Measurements from ENCODE around the gene KCNMA1. TPM values are rescaled to one million over a fixed set of nuclear protein-coding genes. Genes with fewer than 3 reads are reported as not detected.

Gene KCNMA1
- polyA plus RNA-seq, 1 donor from 2014 or later = 60.8 TPM

GRCh38 chr10:77622889-77623291, 14.7 kb downstream of the KCNMA1 start:
- H3K9me2 ChIP-seq (ENCODE audit: insufficient read depth, low read length) = no peaks in the 10 kb centered on the region
- H3F3A ChIP-seq (ENCODE audit: insufficient read depth, low read length, poor library complexity, severe bottlenecking) = peaks cover 3% of the 10 kb centered on the region
- no peak overlapping the region for H3K9ac ChIP-seq (ENCODE audit: low read length)
- no peak overlapping the region for H3K27ac ChIP-seq (ENCODE audit: low read length)
- no peak for TF ChIP-seq RAD21 (conservative IDR thresholded peaks at IDR 0.05)
- TF ChIP-seq EP300 (conservative IDR thresholded peaks at IDR 0.05; ENCODE audit: poor library complexity, severe bottlenecking) = no peak
- TF ChIP-seq MXI1 (conservative IDR thresholded peaks at IDR 0.05; ENCODE audit: poor library complexity, severe bottlenecking) = no peak
- TF ChIP-seq POLR2AphosphoS5 (IDR thresholded peaks at IDR 0.05) = no peak
- TF ChIP-seq TAF1 (IDR thresholded peaks at IDR 0.05; ENCODE audit: low read depth) = no peak
- TF ChIP-seq CTCF (IDR thresholded peaks at IDR 0.05; ENCODE audit: poor library complexity, severe bottlenecking) = no peak
- TF ChIP-seq REST (IDR thresholded peaks at IDR 0.05; ENCODE audit: borderline replicate concordance) = no peak
- H3K36me3 ChIP-seq (ENCODE audit: insufficient read depth, low read length) = no peaks in the 10 kb centered on the region
- no peaks in the 10 kb centered on the region for H3K9me3 ChIP-seq (ENCODE audit: low read length)
- H4K20me1 ChIP-seq (ENCODE audit: insufficient read depth) = no peaks in the 10 kb centered on the region
- no peak overlapping the region for H3K4me2 ChIP-seq (ENCODE audit: low read length)
- H3K79me2 ChIP-seq (replicated peaks; ENCODE audit: insufficient read depth, low read length) = no peaks in the 10 kb centered on the region
- H2AFZ ChIP-seq (ENCODE audit: low read depth, low read length) = no peak overlapping the region
- no peak overlapping the region for H3K4me3 ChIP-seq (ENCODE audit: low read length)
- H3K27me3 ChIP-seq (ENCODE audit: insufficient read depth, low read depth, low read length) = no peaks in the 10 kb centered on the region

GRCh38 chr10:77620731-77621130, 16.9 kb downstream of the KCNMA1 start:
- Histone ChIP-seq H3K4me2 (ENCODE audit: low read length) (no peak overlapping the region), H3K79me2 (replicated peaks; ENCODE audit: insufficient read depth, low read length) (no peaks in the 10 kb centered on the region), H3K9me3 (ENCODE audit: low read length) (no peaks in the 10 kb centered on the region), H3K9me2 (ENCODE audit: insufficient read depth, low read length) (no peaks in the 10 kb centered on the region), H3K4me3 (ENCODE audit: low read length) (no peak overlapping the region), H2AFZ (ENCODE audit: low read depth, low read length) (no peak overlapping the region), H3K36me3 (ENCODE audit: insufficient read depth, low read length) (no peaks in the 10 kb centered on the region), H3K9ac (ENCODE audit: low read length) (no peak overlapping the region), H3F3A (ENCODE audit: insufficient read depth, low read length, poor library complexity, severe bottlenecking) (peaks cover 3% of the 10 kb centered on the region), H3K27me3 (ENCODE audit: insufficient read depth, low read depth, low read length) (no peaks in the 10 kb centered on the region), H3K27ac (ENCODE audit: low read length) (no peak overlapping the region), H4K20me1 (ENCODE audit: insufficient read depth) (no peaks in the 10 kb centered on the region)
- TF ChIP-seq REST (IDR thresholded peaks at IDR 0.05; ENCODE audit: borderline replicate concordance) (no peak), RAD21 (conservative IDR thresholded peaks at IDR 0.05) (no peak), MXI1 (conservative IDR thresholded peaks at IDR 0.05; ENCODE audit: poor library complexity, severe bottlenecking) (no peak), TAF1 (IDR thresholded peaks at IDR 0.05; ENCODE audit: low read depth) (no peak), EP300 (conservative IDR thresholded peaks at IDR 0.05; ENCODE audit: poor library complexity, severe bottlenecking) (no peak), POLR2AphosphoS5 (IDR thresholded peaks at IDR 0.05) (no peak), SMC3 (conservative IDR thresholded peaks at IDR 0.05; ENCODE audit: poor library complexity) (no peak), EZH2 (IDR thresholded peaks at IDR 0.05; ENCODE audit: borderline replicate concordance, insufficient read depth, low read length, poor library complexity, severe bottlenecking) (no peak)

Data from neural cell (in vitro differentiated cells).